ENCODE results near the gene ACOT4.
"Not testable (repeated sequence)": the region's sequence is repeated elsewhere in the genome, so short reads cannot be mapped to it uniquely, and the experiment has no call there.

ACOT4 gene

GRCh38 chr14:73576391-73576790 lies 15.3 kb upstream of the ACOT4 start:
- in situ Hi-C loops (cut with MboI; ENCODE audit: low sequenced_read_pairs): no loop called here

GRCh38 chr14:73577214-73577613 lies 14.5 kb upstream of the ACOT4 start:
- in situ Hi-C loops (cut with MboI; ENCODE audit: low sequenced_read_pairs): not testable (repeated sequence)

GRCh38 chr14:73582102-73582979 lies 9.3 kb upstream of the ACOT4 start:
- in situ Hi-C loops (cut with MboI; ENCODE audit: low sequenced_read_pairs): not testable (repeated sequence)

GRCh38 chr14:73588695-73589094 lies 3.0 kb upstream of the ACOT4 start:
- in situ Hi-C loops (cut with MboI; ENCODE audit: low sequenced_read_pairs): no loop called here

GRCh38 chr14:73589116-73589515 lies 2.6 kb upstream of the ACOT4 start:
- in situ Hi-C loops (cut with MboI; ENCODE audit: low sequenced_read_pairs): no loop called here

GRCh38 chr14:73590673-73591004 lies 1.0 kb upstream of the ACOT4 start:
- in situ Hi-C loops (cut with MboI; ENCODE audit: low sequenced_read_pairs): not testable (repeated sequence)

- in situ Hi-C loops (cut with MboI; ENCODE audit: low sequenced_read_pairs): no loop called here
These were observed 2.8 kb downstream of the ACOT4 start for GRCh38 chr14:73594491-73594890.

GRCh38 chr14:73599499-73599898 lies 7.8 kb downstream of the ACOT4 start:
- in situ Hi-C loops (cut with MboI; ENCODE audit: low sequenced_read_pairs): no loop called here

- in situ Hi-C loops (cut with MboI; ENCODE audit: low sequenced_read_pairs): no loop called here
These were observed 11.3 kb downstream of the ACOT4 start for GRCh38 chr14:73602994-73603393.

GRCh38 chr14:73606271-73606670 lies 14.6 kb downstream of the ACOT4 start:
- in situ Hi-C loops (cut with MboI; ENCODE audit: low sequenced_read_pairs): no loop called here

- in situ Hi-C loops (cut with MboI; ENCODE audit: low sequenced_read_pairs): no loop called here
These were observed 15.6 kb downstream of the ACOT4 start for GRCh38 chr14:73607241-73607640.

- in situ Hi-C loops (cut with MboI; ENCODE audit: low sequenced_read_pairs): no loop called here
These were observed 19.0 kb downstream of the ACOT4 start for GRCh38 chr14:73610687-73611086.

- in situ Hi-C loops (cut with MboI; ENCODE audit: low sequenced_read_pairs): no loop called here
These were observed 20.8 kb downstream of the ACOT4 start, which contains the start of gene ACOT6 for GRCh38 chr14:73612339-73613045. Gene ACOT6, plus strand, starts transcription at chr14:73612517. Its CDS starts 55 bp downstream, at chr14:73612572.

- in situ Hi-C loops (cut with MboI; ENCODE audit: low sequenced_read_pairs): no loop called here
These were observed 21.3 kb downstream of the ACOT4 start for GRCh38 chr14:73613046-73613383.

GRCh38 chr14:73613419-73613963 lies 21.8 kb downstream of the ACOT4 start:
- in situ Hi-C loops (cut with MboI; ENCODE audit: low sequenced_read_pairs): no loop called here

GRCh38 chr14:73616831-73617230 lies 25.2 kb downstream of the ACOT4 start:
- in situ Hi-C loops (cut with MboI; ENCODE audit: low sequenced_read_pairs): no loop called here

GRCh38 chr14:73619524-73619923 lies 27.9 kb downstream of the ACOT4 start:
- in situ Hi-C loops (cut with MboI; ENCODE audit: low sequenced_read_pairs): no loop called here

GRCh38 chr14:73620268-73620667 lies 28.6 kb downstream of the ACOT4 start:
- in situ Hi-C loops (cut with MboI; ENCODE audit: low sequenced_read_pairs): no loop called here

GRCh38 chr14:73623504-73624054 lies 31.9 kb downstream of the ACOT4 start:
- in situ Hi-C loops (cut with MboI; ENCODE audit: low sequenced_read_pairs): no loop called here

- in situ Hi-C loops (cut with MboI; ENCODE audit: low sequenced_read_pairs): no loop called here
These were observed 34.0 kb downstream of the ACOT4 start for GRCh38 chr14:73625706-73626105.

GRCh38 chr14:73627151-73627558 lies 35.5 kb downstream of the ACOT4 start:
- in situ Hi-C loops (cut with MboI; ENCODE audit: low sequenced_read_pairs): no loop called here
